ENCODE results near the gene ARFGAP1. TPM values are rescaled to one million over a fixed set of nuclear protein-coding genes. Genes with fewer than 3 reads are reported as not detected.
A peak's percentile ranks its signal among the peaks of the same experiment; 100 is the strongest.

ARFGAP1 gene
- total RNA-seq, 2 donors from 2014 or later: 52.7 to 162 TPM

DNA sequence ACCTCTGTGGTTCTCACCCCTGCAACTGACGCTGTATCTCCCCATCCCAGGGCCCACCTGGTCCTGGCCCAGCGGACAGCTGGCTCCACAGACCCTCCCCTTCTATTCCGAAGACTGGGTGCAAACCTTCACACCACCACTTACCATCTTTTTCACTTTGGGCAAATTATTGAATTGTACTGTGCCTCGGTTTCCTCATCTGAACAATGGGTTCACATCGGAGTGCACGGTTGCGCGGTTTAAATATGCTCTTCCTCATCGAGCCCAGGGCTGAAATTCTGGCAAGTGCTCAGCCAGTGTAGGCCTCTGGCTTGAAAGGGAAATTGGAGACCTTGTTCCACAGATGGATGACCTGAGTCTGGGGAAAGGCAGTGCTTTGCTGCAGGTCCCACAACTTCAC lies 2.9 kb upstream of the ARFGAP1 start:
- Histone ChIP-seq H3K4me1 (peaks cover 21% of the 10 kb centered on the region), H3K27ac (no peak overlapping the region), H3K9me3 (no peaks in the 10 kb centered on the region), H3K4me3 (no peak overlapping the region), H3K27me3 (no peaks in the 10 kb centered on the region), H3K36me3 (replicated peaks in 1 of 2; ENCODE audit: insufficient read depth in 1 of 2, low read depth in 2 of 2) (no peaks in the 10 kb centered on the region)
- ATAC-seq (no peak), DNase-seq (no peak)
- intact Hi-C loops (cut with DNase I): no loop called here
- 89 to 92% methylated on average over 9 of the region's 9 CpGs for WGBS, 2 donors
- no peak for TF ChIP-seq CTCF (IDR thresholded peaks at IDR 0.05)
- no peak for TF ChIP-seq POLR2A (IDR thresholded peaks at IDR 0.05)

DNA sequence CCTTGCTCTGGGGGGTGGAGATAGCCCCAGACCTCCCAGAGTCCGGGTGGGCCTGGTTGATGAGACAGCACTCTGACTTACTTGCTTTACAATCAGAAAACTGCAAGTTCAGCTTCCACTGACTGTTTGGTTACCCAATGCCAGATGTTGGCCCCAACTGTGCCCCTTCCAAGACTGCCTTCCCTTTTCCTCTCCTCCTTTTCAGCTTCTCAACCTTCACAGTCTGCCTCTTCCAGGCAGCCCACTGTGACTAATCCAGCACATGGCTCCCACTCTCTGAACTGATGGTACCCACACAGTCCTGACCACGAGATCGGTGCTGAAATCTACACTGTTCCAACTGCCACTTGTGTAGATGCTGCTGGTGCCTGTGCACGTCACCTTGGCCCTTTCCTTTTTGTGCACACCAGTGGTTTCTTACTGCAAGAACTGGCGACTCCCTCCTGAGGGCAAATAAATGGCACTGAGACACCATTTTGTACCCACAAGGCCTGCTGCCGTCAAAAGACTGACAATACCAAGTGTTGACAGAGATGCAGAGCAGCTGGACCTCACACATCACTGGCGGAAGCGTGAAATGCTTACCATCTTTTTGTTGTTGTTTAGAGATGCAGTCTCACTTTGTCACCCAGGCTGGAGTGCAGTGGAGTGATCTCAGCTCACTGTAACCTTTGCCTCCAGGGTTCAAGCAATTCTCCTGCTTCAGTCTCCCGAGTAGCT lies 1.8 kb upstream of the ARFGAP1 start:
- WGBS, 2 donors: 85 to 87% methylated on average over 9 of the region's 9 CpGs
- Histone ChIP-seq H3K27ac (no peak overlapping the region), H3K27me3 (no peaks in the 10 kb centered on the region), H3K4me1 (peaks cover 27% of the 10 kb centered on the region), H3K4me3 (no peak overlapping the region), H3K36me3 (replicated peaks in 1 of 2; ENCODE audit: insufficient read depth in 1 of 2, low read depth in 2 of 2) (no peaks in the 10 kb centered on the region), H3K9me3 (no peaks in the 10 kb centered on the region)
- DNase-seq (no peak), ATAC-seq (no peak)
- intact Hi-C loops (cut with DNase I): no loop called here
- TF ChIP-seq POLR2A (IDR thresholded peaks at IDR 0.05) (no peak), CTCF (IDR thresholded peaks at IDR 0.05) (no peak)

DNA sequence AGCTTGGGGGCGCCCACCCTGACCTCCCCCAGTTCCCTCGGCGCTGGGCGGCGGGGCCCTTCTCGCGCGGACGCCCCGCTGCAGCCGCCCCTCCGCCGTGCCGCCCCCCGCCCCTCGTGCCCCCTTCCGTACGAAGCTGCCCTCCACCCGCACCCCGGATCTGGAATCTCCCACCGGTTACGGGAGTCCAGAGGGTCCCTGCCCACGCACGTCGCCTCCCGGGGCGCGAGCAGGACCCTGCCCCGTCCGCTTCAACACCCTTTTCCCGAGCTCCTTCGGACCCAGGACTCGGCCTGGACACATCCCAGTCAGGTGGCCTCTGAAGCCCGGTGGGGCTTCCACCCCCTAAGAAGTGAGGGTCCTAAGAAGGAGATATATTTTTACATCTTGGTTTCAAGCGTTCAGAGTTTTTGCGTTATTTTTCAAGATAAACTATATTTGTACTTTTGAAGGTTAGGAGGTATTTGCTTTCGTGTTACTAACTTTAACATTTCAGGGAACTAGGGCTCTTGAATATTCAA lies 506 bp downstream of the ARFGAP1 start:
- Histone ChIP-seq H3K4me1 (peaks cover 27% of the 10 kb centered on the region), H3K4me3 (peak overlapping the region; percentile 58 to 99), H3K36me3 (replicated peaks in 1 of 2; ENCODE audit: insufficient read depth in 1 of 2, low read depth in 2 of 2) (peaks cover 0 to 8% of the 10 kb centered on the region in 2 donors), H3K27ac (peak overlapping the region; percentile 40 to 82 (median 66)), H3K27me3 (no peaks in the 10 kb centered on the region), H3K9me3 (no peaks in the 10 kb centered on the region)
- DNase-seq (no peak), ATAC-seq (no peak)
- 0% methylated on average over 8 to 18 of the region's 37 CpGs for WGBS, 2 donors
- no peak for TF ChIP-seq CTCF (IDR thresholded peaks at IDR 0.05)
- intact Hi-C loops (cut with DNase I): no loop called here

DNA sequence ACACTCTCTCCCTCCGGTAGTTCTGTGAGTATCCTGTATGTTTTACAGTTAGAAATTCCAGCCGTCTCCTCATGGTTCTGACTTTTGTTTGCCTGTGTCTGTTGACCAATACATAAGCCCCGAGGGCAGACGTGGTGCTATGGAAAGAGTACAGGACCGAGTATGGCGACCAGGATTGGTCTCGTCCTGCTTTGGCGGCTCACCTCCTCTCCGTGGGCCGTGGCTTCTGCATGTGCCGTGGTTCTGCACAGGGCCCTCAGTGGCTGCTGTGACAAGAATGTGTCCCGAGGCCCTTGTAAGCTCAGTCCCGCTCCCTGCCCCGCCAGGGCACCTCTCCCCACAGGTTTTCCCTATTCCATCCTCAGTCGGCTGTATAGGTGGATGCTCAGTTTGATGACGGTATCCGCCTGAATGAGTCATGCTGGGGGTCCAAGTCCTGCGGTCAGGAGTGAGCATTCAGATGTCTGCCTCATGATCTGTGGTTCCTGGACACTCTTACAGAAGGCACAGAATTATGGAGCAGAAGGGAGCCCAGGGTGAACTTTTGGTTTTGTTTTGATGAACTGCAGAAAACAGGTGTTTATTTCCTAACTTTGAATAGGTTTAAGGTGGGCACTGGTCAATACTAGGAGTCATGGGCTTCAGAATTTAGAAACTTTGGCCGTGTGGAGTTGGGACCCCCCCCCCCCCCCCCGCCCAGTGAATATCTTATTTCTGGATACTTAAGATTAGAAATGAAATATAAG lies 1.2 kb downstream of the ARFGAP1 start:
- Histone ChIP-seq H3K36me3 (replicated peaks in 1 of 2; ENCODE audit: insufficient read depth in 1 of 2, low read depth in 2 of 2) (peaks cover 3 to 12% of the 10 kb centered on the region in 2 donors), H3K27ac (peak overlapping the region in 3 of 4 donors; percentile 58 to 82 (median 73)), H3K4me3 (peak overlapping the region; percentile 58 to 99), H3K27me3 (no peaks in the 10 kb centered on the region), H3K4me1 (peaks cover 27% of the 10 kb centered on the region), H3K9me3 (no peaks in the 10 kb centered on the region)
- DNase-seq (no peak), ATAC-seq (no peak)
- WGBS, 2 donors: 13 to 17% methylated on average over 18 to 20 of the region's 20 CpGs
- intact Hi-C loops (cut with DNase I): no loop called here
- no peak for TF ChIP-seq CTCF (IDR thresholded peaks at IDR 0.05)
- TF ChIP-seq POLR2A (IDR thresholded peaks at IDR 0.05): no peak
